ENCODE results near the gene TBC1D13. TPM values are rescaled to one million over a fixed set of nuclear protein-coding genes. Genes with fewer than 3 reads are reported as not detected.

The TBC1D13 gene
- total and polyA plus RNA-seq, 9 donors = 10.7 to 32.2 (median 26.3) TPM

DNA sequence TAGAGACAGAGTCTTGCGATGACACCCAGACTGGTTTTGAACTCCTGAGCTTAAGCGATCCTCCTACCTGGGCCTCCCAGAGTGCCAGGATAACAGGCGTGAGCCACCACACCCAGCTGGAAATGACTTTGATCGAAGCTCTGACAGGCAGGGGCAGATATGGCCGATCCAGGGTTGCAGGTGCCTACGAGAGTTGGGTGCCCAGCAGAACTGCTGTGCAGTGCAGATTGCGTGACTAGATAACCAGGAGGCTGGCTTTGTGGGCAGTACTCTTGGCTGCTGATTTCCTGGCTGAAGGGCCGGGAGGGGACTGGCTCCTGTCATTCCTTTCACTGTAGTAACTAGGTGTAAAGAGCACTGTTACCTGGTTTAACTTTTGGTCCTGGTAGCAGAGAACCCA lies 11.8 kb downstream of the TBC1D13 start:
- H3K4me3 ChIP-seq = no peak overlapping the region
- no peak overlapping the region for H3K27ac ChIP-seq
- no peaks in the 10 kb centered on the region for H3K4me1 ChIP-seq (ENCODE audit: insufficient read depth)
- no peaks in the 10 kb centered on the region for H3K27me3 ChIP-seq
- DNase-seq = no peak
- intact Hi-C loops (cut with DNase I) = no loop called here
- TF ChIP-seq, protein P1, sequence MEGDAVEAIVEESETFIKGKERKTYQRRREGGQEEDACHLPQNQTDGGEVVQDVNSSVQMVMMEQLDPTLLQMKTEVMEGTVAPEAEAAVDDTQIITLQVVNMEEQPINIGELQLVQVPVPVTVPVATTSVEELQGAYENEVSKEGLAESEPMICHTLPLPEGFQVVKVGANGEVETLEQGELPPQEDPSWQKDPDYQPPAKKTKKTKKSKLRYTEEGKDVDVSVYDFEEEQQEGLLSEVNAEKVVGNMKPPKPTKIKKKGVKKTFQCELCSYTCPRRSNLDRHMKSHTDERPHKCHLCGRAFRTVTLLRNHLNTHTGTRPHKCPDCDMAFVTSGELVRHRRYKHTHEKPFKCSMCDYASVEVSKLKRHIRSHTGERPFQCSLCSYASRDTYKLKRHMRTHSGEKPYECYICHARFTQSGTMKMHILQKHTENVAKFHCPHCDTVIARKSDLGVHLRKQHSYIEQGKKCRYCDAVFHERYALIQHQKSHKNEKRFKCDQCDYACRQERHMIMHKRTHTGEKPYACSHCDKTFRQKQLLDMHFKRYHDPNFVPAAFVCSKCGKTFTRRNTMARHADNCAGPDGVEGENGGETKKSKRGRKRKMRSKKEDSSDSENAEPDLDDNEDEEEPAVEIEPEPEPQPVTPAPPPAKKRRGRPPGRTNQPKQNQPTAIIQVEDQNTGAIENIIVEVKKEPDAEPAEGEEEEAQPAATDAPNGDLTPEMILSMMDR (IDR thresholded peaks at IDR 0.05) = no peak
- no peak for TF ChIP-seq EP300 (IDR thresholded peaks at IDR 0.05)
- no peak for TF ChIP-seq POLR2A (IDR thresholded peaks at IDR 0.05)
- 82 to 90% (median 82%) methylated on average over 8 of the region's 8 CpGs for WGBS, 3 donors
- no peaks in the 10 kb centered on the region for H3K36me3 ChIP-seq
- no peaks in the 10 kb centered on the region for H3K9me3 ChIP-seq

DNA sequence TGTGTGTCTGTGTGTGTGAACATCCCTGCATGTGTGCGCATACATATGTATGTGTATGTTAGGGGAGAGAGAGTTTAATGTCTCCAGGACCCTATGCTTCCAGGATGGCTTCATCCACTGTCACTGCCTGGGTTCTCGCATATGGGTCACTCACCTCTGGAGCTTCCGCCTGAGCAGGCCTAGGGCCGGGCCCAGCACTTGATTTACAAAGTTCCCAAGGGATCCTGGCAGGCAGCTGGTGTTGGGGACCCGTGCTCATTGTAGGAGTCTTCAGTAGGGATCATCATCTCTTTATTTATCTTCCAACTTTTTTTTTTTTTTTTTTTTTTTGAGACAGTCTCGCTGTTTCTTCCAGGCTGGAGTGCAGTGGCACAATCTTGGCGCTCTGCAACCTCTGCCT lies 13.0 kb downstream of the TBC1D13 start:
- H3K36me3 ChIP-seq = no peaks in the 10 kb centered on the region
- intact Hi-C loops (cut with DNase I) = no loop called here

DNA sequence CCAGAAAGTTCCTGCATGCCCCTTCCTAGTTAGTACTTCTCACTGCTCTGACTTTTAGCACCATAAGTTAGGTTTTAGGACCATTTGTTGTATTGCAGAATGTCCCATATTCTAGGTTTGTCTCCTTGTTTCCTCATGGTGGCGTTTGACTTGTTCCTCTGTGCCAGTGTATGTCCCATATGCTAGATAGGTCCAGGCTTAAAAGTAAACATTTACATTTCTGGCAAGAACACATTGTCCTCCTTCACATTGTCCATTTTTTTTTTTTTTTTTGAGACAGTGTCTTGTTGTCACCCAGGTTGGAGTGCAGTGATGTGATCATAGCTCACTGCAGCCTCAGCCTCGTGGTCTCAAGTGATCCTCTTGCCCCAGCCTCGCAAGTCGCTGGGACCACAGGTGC lies 15.4 kb downstream of the TBC1D13 start:
- 94 to 95% (median 94%) methylated on average over 4 of the region's 4 CpGs for WGBS, 3 donors
- TF ChIP-seq EP300 (IDR thresholded peaks at IDR 0.05) (no peak), POLR2A (IDR thresholded peaks at IDR 0.05) (no peak)
- TF ChIP-seq, protein P1 (IDR thresholded peaks at IDR 0.05) = no peak
- no peak for DNase-seq
- H3K36me3 ChIP-seq = no peaks in the 10 kb centered on the region
- H3K27ac ChIP-seq = no peak overlapping the region
- no peak overlapping the region for H3K4me3 ChIP-seq
- H3K9me3 ChIP-seq = no peaks in the 10 kb centered on the region
- H3K27me3 ChIP-seq = no peaks in the 10 kb centered on the region
- intact Hi-C loops (cut with DNase I) = no loop called here
- no peaks in the 10 kb centered on the region for H3K4me1 ChIP-seq (ENCODE audit: insufficient read depth)

More for the DNA sequence above, 13.0 kb downstream of the TBC1D13 start:
- H3K4me3 ChIP-seq = no peak overlapping the region
- no peaks in the 10 kb centered on the region for H3K9me3 ChIP-seq
- TF ChIP-seq, protein P1 (IDR thresholded peaks at IDR 0.05) = no peak
- TF ChIP-seq EP300 (IDR thresholded peaks at IDR 0.05) = no peak
- TF ChIP-seq POLR2A (IDR thresholded peaks at IDR 0.05) = no peak
- 84 to 91% (median 90%) methylated on average over 7 of the region's 7 CpGs for WGBS, 3 donors
- H3K4me1 ChIP-seq (ENCODE audit: insufficient read depth) = no peaks in the 10 kb centered on the region
- DNase-seq = no peak
- H3K27ac ChIP-seq = no peak overlapping the region
- H3K27me3 ChIP-seq = no peaks in the 10 kb centered on the region

DNA sequence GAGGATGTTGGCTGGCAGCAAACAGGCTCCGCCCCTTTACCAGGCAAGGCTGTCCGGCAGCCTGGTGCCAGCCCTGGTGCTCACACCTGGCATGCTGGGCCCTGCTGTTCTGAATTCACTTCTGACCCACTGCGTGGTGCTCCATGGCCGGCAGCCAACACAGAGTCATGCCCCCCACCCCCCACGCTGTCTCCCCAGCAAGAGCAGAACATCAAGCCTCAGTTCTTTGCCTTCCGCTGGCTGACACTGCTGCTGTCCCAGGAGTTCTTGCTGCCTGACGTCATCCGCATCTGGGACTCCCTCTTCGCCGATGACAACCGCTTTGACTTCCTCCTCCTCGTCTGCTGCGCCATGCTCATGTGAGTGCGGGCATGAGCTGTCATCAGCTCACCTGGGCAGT lies 18.6 kb downstream of the TBC1D13 start:
- intact Hi-C loops (cut with DNase I) = no loop called here
- Histone ChIP-seq H3K36me3 (no peaks in the 10 kb centered on the region), H3K4me3 (no peak overlapping the region), H3K9me3 (no peaks in the 10 kb centered on the region), H3K27me3 (no peaks in the 10 kb centered on the region), H3K27ac (no peak overlapping the region), H3K4me1 (ENCODE audit: insufficient read depth) (no peaks in the 10 kb centered on the region)
- TF ChIP-seq POLR2A (IDR thresholded peaks at IDR 0.05) (no peak), EP300 (IDR thresholded peaks at IDR 0.05) (no peak)
- TF ChIP-seq, protein P1 (IDR thresholded peaks at IDR 0.05) = no peak
- 81 to 89% (median 84%) methylated on average over 14 of the region's 14 CpGs for WGBS, 3 donors
- DNase-seq = no peak

All from ovary (tissue), 9 donors.